GM18505 (cell line): ENCODE data around the gene PIH1D2.
"Not testable (repeated sequence)": the region's sequence is repeated elsewhere in the genome, so short reads cannot be mapped to it uniquely, and the experiment has no call there.

Experiments
- ATAC-seq: cut with Tn5 transposase; IDR thresholded peaks from one replicate; pipeline ENCODE4 v1.9.1; 2021; ENCODE audit not compliant: unreplicated experiment
- POLR2A ChIP-seq: IDR thresholded peaks from 4 replicates; pipeline ENCODE4 v1.6.1; 2011; ENCODE audit warnings: borderline replicate concordance; ENCODE audit not compliant: insufficient read depth, insufficient read length; ENCODE audit errors: extremely low read depth

PIH1D2 gene

GRCh38 chr11:112033902-112034301, 39.9 kb downstream of the PIH1D2 start:
- TF ChIP-seq POLR2A: no peak
- ATAC-seq: no peak

- no peak for ATAC-seq
- TF ChIP-seq POLR2A: no peak
Measured at GRCh38 chr11:112029460-112029859, 44.4 kb downstream of the PIH1D2 start.

- not testable (repeated sequence) for ATAC-seq
Measured at GRCh38 chr11:112026784-112027410, 46.9 kb downstream of the PIH1D2 start.

- no peak for ATAC-seq
- no peak for TF ChIP-seq POLR2A
Measured at GRCh38 chr11:112025707-112026106, 48.1 kb downstream of the PIH1D2 start.

GRCh38 chr11:112024773-112025678, 48.8 kb downstream of the PIH1D2 start, which contains the start of gene DLAT:
Gene DLAT, plus strand, starts transcription at chr11:112025408. Its CDS starts 65 bp downstream, at chr11:112025473.
- peak; percentile 71 for ATAC-seq
- TF ChIP-seq POLR2A: peak; percentile 80

- no peak for TF ChIP-seq POLR2A
- peak; percentile 45 for ATAC-seq
Measured at GRCh38 chr11:112024178-112024772, 49.5 kb downstream of the PIH1D2 start.

GRCh38 chr11:112023104-112023503, 50.7 kb downstream of the PIH1D2 start:
- no peak for ATAC-seq
- TF ChIP-seq POLR2A: no peak

GRCh38 chr11:112019066-112019465, 54.8 kb downstream of the PIH1D2 start:
- TF ChIP-seq POLR2A: no peak
- ATAC-seq: no peak
